Glutamatergic neuron (in vitro differentiated cells): Measurements from ENCODE around the gene CACTIN. TPM values are rescaled to one million over a fixed set of nuclear protein-coding genes. Genes with fewer than 3 reads are reported as not detected.
A peak's percentile ranks its signal among the peaks of the same experiment; 100 is the strongest.

Experiments used
- DNase-seq: peaks from one replicate; pipeline ENCODE4 v3.0.0; 2022
- H3K27ac Mint-ChIP-seq: one replicate; pipeline ENCODE4 v1.8.0; 2020; ENCODE audit warnings: mild to moderate bottlenecking, mixed read lengths, inconsistent platforms; ENCODE audit not compliant: unreplicated experiment
- H3K27me3 Mint-ChIP-seq: one replicate; pipeline ENCODE4 v1.8.0; 2020; ENCODE audit warnings: mild to moderate bottlenecking, moderate library complexity, mixed read lengths, inconsistent platforms; ENCODE audit not compliant: unreplicated experiment
- H3K36me3 Mint-ChIP-seq: one replicate; pipeline ENCODE4 v1.8.0; 2020; ENCODE audit warnings: mild to moderate bottlenecking, mixed read lengths, inconsistent platforms; ENCODE audit not compliant: unreplicated experiment
- H3K4me1 Mint-ChIP-seq: one replicate; pipeline ENCODE4 v1.8.0; 2020; ENCODE audit warnings: mild to moderate bottlenecking, low read depth, mixed read lengths, inconsistent platforms; ENCODE audit not compliant: unreplicated experiment
- H3K4me3 Mint-ChIP-seq: one replicate; pipeline ENCODE4 v1.8.0; 2020; ENCODE audit warnings: mild to moderate bottlenecking, mixed read lengths, inconsistent platforms; ENCODE audit not compliant: unreplicated experiment
- H3K9me3 Mint-ChIP-seq: one replicate; pipeline ENCODE4 v1.8.0; 2020; ENCODE audit warnings: mild to moderate bottlenecking, moderate library complexity, mixed read lengths, inconsistent platforms; ENCODE audit not compliant: unreplicated experiment
- CTCF ChIP-seq: fragments of 200-600 bp; sonication (generic); IDR thresholded peaks from one replicate; pipeline ENCODE4 v1.5.0; 2021; ENCODE audit not compliant: partially characterized antibody, unreplicated experiment
- total RNA-seq: library from RNA; stranded (reverse); fragmentation: NEBNext Ultra II Directional; extraction: Animal tissue kit (Norgen Biotek cat#: 25700); gene quantifications from one replicate; pipeline ENCODE4 v1.2.1, GENCODE V29; 2021; ENCODE audit not compliant: unreplicated experiment

Gene CACTIN
- total RNA-seq, 1 donor from 2014 or later = 29.7 TPM

- Mint-ChIP-seq H3K36me3 (no peaks in the 10 kb centered on the region), H3K27ac (peak overlapping the region; percentile 17), H3K4me3 (no peak overlapping the region), H3K27me3 (peaks cover 11% of the 10 kb centered on the region), H3K9me3 (peaks cover 8% of the 10 kb centered on the region), H3K4me1 (peaks cover 22% of the 10 kb centered on the region)
- TF ChIP-seq CTCF = no peak
- no peak for DNase-seq
Measured at GRCh38 chr19:3672575-3672948, 46.0 kb upstream of the CACTIN start.

GRCh38 chr19:3671680-3672574, 45.3 kb upstream of the CACTIN start:
- Mint-ChIP-seq H3K4me3 (no peak overlapping the region), H3K36me3 (no peaks in the 10 kb centered on the region), H3K27ac (peak overlapping the region; percentile 17), H3K27me3 (peaks cover 13% of the 10 kb centered on the region), H3K9me3 (peaks cover 6% of the 10 kb centered on the region), H3K4me1 (peaks cover 22% of the 10 kb centered on the region)
- DNase-seq = no peak
- TF ChIP-seq CTCF = no peak

GRCh38 chr19:3670796-3671679, 44.4 kb upstream of the CACTIN start:
- no peak overlapping the region for H3K4me3 Mint-ChIP-seq
- peaks cover 11% of the 10 kb centered on the region for H3K9me3 Mint-ChIP-seq
- peak overlapping the region; percentile 77 for H3K27ac Mint-ChIP-seq
- H3K36me3 Mint-ChIP-seq = no peaks in the 10 kb centered on the region
- no peak for TF ChIP-seq CTCF
- H3K4me1 Mint-ChIP-seq = peaks cover 24% of the 10 kb centered on the region
- no peak for DNase-seq
- H3K27me3 Mint-ChIP-seq = peaks cover 17% of the 10 kb centered on the region

GRCh38 chr19:3669947-3670795, 43.6 kb upstream of the CACTIN start:
- DNase-seq = no peak
- no peak overlapping the region for H3K4me3 Mint-ChIP-seq

More at GRCh38 chr19:3669947-3670795, 43.6 kb upstream of the CACTIN start:
- Mint-ChIP-seq H3K27ac (peak overlapping the region; percentile 38), H3K36me3 (no peaks in the 10 kb centered on the region), H3K27me3 (peaks cover 17% of the 10 kb centered on the region), H3K4me1 (peaks cover 24% of the 10 kb centered on the region), H3K9me3 (peaks cover 12% of the 10 kb centered on the region)
- TF ChIP-seq CTCF = no peak
